NOMO-1 treated with DMSO at 0.1 percent for 48 hours (cell line): ENCODE results near the gene CTF1.
A peak's percentile ranks its signal among the peaks of the same experiment; 100 is the strongest.

Experiments used
- DNase-seq: peaks from one replicate; lab custom pipeline; 2025; ENCODE audit not compliant: unreplicated experiment; lab: John Stamatoyannopoulos, UW

The CTF1 gene

DNA sequence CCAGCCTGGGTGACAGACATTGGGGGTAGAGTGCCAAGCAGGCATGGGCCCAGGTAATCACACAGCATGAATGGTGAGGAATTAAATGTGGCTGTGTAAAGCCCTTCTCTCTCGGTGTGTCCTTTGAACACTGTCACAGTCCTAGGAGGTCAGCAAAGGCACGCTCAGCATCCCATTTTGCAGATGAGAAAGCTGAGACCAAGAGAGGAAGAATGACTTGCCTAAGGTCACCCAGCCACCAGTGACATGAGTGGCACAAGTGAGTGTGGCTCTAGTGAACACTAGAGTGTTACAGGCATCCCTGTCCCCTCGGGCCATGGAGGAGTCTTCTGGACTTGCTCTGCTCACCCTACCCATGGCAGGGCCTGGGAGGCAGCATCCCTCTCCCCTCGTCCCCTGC lies 10.7 kb downstream of the CTF1 start:
- DNase-seq, result no peak

DNA sequence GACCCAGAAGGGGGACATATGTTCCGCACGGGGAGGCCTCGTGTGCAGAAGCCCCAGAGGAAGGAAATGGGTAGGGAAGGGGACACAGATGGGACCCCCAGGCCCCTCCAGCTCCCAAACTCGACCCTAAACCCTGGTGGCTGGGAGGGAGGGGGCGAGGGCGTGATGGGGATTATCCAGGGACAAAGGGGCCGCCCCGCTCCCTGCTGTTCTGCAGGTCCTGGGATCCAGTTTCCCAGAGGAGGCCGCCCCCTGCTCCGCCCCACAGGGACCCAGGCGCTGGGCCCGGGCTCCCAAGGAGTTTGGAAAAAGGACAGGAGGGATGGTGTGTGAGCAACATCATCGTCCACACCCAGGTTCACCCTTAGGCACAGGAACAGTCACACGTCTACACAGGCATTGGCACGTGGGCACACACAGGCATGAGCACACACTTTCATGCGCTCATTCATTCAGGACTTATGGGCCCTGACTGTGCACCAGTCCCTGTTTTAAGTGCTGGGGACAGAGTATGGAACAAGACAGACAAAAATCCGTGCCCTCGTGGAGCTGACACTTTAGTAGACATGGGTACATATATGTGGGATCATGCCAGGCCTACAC lies 14.1 kb downstream of the CTF1 start:
- no peak for DNase-seq

DNA sequence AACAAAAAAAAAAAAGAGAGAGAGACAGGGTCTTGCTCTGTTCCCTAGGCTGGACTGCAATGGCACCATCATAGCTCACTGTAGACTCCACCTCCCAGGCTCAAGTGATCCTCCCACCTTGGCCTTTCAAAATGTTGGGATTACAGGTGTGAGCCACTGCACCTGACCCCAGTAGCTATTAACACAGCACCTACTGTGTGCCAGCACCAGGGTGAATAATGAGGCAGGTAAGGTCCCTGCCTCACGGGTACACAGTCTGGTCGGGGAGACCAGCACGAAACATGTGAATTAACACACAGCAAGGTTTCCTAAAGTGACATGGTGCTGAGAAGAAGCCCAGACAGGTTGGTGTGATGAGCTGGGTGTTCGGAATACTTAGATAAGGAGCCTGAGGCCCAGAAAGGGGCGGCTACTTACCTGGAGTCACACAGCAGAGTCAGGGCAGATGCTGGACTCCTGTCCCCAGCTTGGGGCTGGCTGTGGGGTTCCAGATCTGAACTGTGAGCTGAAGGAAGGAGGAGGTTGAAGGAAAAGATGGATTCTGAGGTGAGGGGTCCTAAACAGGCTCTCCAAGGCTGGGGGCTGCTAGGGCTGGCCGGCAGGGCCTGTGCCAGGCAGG lies 16.5 kb downstream of the CTF1 start:
- DNase-seq, result no peak

DNA sequence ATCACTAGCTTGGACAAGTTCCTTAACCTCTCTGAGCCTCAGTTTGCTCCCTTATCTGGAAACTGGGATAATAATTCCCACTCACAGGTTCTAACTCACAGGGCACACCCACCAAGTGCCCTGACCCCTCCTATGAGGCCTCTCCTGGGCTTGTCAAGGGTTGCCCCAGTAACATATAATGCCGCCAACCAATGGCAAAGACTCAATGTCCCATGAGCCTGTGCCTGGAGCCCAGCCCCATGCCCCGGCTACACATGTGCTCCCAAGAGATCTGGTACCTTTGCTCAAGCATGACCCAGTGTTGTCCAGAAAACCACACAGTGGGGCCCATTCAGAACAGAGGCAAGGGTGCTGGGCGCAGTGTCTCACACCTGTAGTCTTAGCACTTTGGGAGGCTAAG lies 18.4 kb downstream of the CTF1 start:
- DNase-seq, result no peak

DNA sequence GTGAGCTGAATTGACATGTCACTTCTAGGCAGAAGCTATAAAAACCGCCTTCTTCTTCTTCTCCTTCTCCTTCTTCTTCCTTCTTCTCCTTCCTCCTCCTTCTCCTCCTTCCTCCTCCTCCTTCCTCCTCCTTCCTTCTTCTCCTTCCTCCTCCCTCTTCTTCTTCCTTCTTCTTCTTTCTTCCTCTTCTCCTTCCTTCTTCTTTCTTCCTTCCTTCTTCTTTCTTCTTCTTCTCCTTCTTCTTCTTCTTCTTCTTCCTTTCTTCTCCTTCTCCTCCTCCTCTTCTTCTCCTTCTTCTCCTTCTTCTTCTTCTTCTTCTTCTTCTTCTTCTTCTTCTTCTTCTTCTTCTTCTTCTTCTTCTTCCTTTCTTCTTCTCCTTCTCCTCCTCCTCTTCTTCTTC lies 22.2 kb downstream of the CTF1 start:
- no peak for DNase-seq

DNA sequence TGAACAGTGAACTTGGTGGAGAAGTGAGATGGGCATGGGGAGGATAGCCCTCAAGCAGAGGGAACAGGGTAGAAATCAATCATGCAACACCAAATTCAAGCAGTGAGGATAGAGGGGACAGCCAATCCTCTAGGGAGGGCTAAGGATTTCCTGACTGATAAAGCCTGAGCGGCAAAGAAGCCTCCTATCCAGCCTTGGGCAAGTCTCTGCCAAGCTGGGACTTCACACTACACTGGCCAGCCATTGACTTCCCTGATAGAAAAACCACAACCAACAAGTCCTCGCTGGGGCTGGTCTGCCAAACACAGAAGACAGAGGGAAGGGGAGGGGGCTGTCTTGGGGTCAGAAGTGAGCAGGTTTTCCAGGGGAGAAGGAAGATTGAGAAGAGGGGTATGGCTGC lies 24.5 kb downstream of the CTF1 start:
- DNase-seq, result no peak

DNA sequence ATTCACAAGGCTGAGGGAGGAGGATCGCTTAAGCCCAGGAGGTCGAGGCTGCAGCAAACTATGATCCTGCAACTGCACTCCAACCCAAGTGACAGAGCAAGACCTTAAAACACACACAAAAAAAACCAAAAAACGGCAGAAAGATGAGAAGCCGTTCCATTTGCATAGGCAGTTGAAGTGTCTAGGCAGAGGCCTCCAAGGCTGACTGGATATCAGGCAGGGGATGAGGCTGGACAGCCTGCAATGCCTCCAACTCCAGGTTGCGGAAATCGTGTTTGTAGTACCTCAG lies 25.0 kb downstream of the CTF1 start:
- no peak for DNase-seq

DNA sequence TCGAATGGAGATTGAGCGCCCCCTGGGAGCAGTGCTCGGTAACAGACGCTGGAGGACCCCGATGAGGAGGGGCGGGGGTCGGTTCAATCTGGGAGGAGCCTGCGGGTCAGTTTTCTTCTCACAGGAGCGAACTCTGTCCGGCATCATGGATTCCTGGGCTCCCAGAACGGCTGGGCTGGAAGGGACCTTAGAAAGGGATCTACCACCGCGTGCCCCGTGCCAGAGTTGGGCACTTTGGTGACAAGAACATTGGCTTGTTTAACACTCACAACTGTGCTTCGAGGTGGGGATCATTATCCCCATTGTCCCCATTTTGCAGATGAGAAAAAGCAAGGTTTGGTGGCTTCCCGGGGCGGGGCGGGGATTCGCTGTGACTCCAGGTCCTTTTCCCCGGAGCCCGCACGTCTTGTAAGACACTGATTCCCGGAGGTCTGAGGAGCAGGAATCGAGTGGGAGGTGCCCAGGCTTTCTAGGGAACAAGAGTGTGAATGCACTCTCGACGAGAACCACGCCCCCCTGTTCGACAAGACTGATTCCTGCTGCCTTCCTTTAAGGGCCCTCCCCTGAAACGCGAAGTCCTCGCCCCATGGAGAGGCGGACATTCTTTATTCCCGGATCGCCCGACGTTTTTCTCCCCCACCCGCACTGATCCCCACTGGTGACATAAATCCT lies 25.5 kb downstream of the CTF1 start:
- DNase-seq, result peak; percentile 83

DNA sequence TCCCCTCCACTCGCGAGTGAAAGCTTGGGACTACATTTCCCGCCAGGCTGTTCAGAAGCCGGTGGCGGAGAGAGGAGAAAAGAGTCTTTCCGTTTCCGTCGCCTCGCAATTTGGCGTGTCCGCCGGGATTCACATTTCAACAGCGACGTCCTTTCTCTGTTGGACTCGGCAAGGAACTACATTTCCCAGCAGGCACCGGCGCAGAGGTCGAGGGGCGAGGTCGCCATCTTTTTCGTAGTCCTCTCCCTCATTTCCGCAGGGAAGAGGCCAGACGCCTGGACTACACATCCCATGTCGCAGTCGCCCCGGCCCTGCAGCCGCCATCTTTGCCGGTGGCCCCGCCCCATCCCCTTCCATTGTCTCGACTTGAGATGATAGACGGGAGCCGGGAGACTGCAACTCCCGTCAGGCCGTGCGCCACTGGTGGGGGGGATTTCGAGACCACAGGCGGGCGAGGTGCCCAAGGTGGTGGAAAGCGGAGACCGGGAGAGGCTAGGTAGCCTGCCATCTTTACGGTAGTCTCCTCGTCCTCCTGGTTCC lies 26.1 kb downstream of the CTF1 start:
- DNase-seq, result peak; percentile 99

DNA sequence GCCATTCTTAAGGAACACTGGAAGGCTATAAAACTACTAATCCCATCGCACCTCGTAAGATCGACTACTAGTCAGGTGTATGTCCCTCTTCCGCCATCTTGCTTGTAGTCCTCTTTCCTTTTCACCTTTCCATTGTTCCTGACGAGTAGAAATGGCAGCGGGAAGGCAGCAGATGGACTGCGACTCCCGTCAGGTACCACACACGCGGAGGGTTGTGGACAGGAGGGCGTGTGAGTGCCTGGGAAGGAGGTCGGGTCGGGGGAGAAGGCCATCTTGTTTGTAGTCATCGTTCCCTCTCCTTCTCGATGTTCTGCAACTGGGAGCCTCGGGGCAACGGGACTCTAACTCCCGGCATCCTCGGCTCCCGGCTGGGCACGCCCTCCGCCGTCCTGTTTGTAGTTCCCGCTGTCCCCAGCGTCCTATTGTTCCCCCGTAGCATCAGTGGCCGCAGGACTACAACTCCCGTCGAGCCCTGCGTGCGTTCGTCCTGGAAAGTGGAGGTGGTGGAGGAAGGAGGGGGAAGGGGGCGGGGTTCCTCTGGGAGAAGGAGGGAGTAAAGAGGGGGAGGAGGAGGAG lies 26.6 kb downstream of the CTF1 start:
- DNase-seq, result peak; percentile 99

DNA sequence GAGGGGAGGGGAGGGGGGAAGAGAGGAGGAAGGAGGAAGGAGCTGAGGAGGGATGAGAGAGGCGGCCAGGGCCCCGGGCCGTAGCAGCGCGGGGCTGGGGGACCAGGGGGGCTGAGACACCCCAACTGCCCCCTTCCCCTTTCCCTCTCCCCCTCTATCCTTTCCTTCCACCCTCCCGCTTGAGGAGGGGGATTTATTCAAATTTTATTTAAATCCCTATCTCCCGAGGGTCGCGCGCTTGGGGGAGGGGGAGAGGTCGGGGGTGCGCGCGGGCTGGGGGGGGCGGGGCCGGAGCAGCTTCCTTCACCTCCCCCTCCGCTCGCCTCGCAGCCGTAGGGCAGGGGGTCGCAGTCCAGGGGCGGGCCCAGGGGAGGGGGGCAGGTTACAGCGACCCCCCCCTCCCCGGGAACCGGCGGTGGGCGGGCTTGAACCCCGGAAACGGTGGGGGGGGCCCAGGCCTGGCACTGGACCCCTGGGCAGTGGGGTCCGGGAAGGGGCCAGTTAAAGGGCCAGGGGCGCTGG lies 27.2 kb downstream of the CTF1 start, which contains the start of gene FBXL19:
FBXL19 (plus strand) TSS at position 19 of the 522 bp plus-strand sequence. CDS start 2,183 bp downstream, outside the sequence.
- no peak for DNase-seq

DNA sequence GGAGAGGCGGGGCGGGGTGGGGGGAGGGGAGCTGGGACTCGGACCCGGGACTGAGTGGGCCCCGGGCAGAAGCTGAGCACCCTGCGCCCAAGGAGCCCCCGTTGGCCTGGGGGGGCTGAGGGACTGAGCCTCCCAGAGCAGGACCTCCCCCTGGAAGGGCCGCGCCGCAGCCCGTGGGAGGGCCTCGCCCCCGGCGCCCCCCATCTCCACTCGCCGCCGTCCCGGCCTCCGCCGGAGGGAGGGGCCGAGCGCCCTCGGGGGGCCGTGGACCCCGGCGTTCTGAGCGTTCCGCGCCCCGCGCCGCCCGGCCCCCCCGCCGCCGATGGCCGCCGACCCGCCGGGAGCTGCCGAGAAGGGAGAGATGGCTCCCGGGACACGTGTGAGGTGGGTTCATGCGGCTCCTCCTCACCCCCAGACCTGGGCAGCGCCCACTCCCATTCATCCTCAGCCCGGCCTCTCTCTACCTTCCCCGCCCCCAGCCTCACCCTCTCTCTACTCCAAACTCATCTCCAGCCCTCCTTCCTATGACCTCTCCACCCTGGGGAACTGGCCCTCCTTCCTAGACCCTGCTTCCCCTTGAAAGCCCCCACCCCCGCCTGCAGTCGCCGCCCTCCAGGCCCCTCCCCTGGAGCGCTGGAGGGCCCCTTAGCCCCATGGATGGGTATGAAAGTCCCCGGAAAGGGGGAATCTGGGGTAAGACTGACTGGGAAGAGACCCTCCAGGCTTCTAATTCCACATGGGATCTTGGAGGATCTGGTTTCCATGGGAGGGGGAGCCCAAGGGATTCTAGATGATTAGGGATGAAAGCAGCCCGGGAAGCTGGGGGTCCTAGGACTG lies 27.9 kb downstream of the CTF1 start:
- no peak for DNase-seq

DNA sequence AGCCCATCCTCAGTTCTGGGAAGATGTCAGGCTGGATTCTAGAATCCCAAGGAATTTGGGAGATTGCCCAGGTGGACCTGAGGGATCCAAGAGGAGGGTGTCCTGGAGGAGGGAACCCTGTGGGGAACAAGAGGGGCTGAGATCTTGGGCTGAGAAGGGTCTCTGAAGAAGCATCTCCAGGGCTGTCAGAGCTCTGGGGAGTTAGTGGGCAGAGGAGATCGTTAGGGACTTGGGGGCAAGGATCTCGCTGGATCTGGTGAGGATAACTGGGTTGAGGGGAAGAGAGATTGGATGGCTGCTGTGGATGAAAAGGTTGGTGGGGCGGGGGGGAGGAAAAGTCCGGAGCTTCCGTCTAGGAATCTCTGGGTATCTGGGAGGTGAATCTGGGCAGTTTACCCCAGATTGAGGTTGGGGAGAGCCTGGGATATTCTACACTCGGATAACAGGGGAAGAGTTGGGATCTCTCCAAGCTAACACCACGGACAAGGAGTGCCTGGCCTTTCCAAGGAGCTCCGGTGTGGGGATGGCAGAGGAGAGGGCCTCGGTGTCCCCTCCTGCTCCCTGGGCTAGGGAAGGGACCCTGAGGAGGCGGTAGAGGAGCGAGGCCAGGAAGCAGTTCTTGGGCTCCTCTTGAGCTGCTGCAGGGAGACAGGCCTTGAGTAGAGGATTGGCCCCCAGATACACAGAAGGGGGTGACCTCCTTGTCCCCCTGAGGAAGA lies 28.7 kb downstream of the CTF1 start:
- DNase-seq, result no peak

DNA sequence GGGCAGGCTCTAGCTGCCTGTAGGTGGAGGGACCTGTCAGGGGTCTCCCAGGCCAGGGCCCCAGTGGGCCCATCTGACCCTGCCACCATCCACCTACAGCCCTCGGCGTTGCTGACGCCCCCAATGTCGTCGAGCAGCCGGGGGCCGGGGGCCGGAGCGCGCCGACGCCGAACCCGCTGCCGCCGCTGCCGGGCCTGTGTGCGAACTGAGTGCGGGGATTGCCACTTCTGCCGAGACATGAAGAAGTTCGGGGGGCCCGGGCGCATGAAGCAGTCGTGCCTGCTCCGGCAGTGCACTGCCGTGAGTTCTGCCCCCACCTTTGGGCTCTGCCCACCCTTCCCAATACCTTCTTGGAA lies 29.2 kb downstream of the CTF1 start:
- DNase-seq, result no peak

DNA sequence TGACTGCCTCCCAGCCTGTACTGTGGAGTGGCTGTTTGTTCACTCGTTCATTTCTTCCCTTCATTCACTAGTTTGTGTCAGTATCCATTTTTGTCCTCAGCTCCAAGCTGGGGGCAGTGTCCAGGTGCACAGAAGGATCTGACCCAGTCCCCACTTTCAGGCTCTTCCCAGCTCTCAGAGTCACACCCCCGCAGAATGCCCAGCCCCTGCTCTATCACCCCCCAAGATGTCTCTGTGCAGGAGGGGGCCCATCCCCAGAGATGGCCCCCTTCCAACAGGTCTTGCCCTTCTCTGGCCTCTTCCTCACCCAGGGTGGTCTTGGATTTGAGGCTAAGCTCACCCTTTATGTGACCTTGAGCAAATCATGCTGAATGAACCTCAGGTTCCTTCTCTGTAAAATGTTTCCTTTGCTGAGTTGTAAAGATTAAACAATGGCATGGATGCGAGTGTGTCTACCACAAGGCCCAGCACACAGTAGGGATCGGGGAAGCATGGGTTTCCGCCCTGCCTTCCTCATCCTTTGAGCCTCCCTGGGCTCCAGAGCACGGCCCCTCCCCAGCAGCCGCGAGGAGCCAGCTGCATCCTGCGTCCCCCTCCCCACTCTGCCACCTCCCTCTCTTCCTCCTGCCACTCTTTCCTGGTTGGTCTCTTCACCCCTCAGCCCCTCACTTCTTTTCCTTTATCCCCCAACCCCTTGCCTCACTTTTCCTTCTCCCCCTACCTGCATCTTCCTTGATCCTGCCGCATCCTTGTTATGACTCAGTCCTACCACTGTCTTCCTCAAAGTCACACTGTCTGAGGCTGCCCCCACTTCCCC lies 29.8 kb downstream of the CTF1 start:
- DNase-seq, result no peak

DNA sequence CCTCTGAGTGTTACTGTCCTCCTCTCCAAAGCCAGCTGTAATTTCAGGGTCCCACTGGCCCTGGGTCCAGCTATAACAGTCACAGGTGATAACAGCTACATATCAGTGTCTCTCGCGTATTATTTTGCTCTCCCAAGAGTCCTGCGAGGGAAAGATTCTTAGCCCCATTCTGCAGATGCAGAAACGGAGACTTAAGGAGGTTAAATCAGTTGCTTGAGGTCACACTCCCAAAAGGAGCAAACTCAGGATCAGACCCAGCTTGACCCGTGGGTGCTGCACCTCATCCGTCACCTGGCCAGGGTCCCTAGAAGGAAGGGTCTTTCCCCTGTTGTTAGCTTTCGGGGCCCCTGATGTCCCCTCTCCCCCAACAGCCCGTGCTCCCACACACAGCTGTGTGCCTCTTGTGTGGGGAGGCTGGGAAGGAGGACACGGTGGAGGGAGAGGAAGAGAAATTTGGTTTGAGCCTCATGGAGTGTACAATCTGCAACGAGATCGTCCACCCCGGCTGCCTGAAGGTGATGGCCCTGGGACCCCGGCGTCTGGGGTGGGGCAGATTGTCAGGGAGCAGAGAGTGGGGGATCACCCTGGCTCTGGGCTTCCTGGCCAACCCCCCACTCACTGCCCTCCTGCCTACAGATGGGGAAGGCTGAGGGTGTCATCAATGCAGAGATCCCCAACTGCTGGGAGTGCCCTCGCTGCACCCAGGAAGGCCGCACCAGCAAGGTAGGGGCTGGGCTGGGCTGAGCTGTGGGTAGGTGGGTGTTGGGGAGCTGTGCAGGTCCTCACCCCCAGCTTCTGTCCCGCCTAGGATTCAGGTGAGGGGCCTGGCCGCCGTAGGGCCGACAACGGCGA lies 30.7 kb downstream of the CTF1 start:
- DNase-seq, result no peak

DNA sequence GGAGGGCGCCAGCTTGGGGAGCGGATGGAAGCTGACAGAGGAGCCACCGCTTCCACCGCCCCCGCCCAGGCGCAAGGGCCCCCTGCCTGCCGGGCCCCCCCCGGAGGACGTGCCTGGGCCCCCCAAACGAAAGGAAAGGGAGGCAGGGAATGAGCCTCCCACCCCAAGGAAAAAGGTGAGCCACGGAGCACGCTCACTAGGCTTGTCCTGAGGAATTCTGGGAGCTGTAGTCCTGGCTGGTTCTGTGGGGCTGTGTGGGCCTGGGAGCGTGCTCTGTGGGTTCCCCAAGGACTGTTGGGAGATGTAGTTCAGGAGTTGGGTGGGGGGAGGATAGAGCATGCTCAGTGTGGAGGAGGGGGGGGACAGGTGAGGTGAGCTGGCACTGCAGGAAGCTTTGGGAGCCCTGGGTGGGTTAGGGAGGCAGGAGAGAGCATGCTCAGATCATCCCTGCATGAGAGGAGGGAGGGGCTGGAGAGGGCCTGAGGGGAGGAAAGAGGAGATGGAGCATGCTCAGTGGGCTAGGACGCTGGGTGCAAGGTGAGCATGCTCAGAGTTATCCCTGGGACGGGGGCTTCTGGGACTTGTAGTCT lies 31.5 kb downstream of the CTF1 start:
- no peak for DNase-seq

DNA sequence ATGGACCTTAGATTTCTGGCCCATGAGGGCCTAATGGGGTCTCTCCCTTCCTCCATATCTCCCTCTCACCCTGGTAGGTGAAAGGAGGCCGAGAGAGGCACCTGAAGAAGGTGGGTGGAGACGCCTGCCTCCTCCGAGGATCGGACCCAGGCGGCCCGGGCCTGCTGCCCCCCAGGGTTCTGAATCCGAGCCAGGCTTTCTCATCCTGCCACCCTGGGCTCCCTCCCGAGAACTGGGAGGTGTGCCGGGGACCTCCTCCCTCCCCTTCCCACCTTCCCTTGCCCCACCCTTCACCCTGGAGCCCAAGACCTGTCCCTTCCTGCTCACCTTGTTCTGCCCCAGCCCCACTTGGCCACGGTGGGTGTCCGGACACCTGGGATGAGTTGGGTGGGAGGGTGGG lies 32.0 kb downstream of the CTF1 start:
- DNase-seq, result no peak
